ENCODE measurements around the gene SF3B1. TPM values are rescaled to one million over a fixed set of nuclear protein-coding genes. Genes with fewer than 3 reads are reported as not detected.
"Not testable (repeated sequence)": the region's sequence is repeated elsewhere in the genome, so short reads cannot be mapped to it uniquely, and the experiment has no call there.

Gene SF3B1
- total and polyA plus RNA-seq, 5 experiments from 2014 or later = 120 to 768 (median 131) TPM

- H3K9me3 Mint-ChIP-seq = no peaks in the 10 kb centered on the region
- POLR2A ChIA-PET = interaction anchor here (0.5 to 9.9 kb wide), 13 partner anchors 9 to 275 kb away, joined by 3 to 187 read pairs (median 7); partner anchors contain the start of genes ANKRD44, COQ10B, HSPD1 and HSPE1
- DNase-seq (peak in 1 of 10 donors; percentile 10), ATAC-seq (no peak)
- peaks cover 0 to 23% (median 0%) of the 10 kb centered on the region in 3 donors for H3K36me3 Mint-ChIP-seq
- H3K4me1 Mint-ChIP-seq = peaks cover 38 to 66% (median 63%) of the 10 kb centered on the region in 4 donors
- H3K4me3 Mint-ChIP-seq = peak overlapping the region; percentile 92 to 100 (median 99)
- H3K27me3 Mint-ChIP-seq = no peaks in the 10 kb centered on the region
- peak overlapping the region; percentile 100 for H3K27ac Mint-ChIP-seq
Measured at GRCh38 chr2:197433780-197434438, 919 bp downstream of the SF3B1 start.

- peaks cover 39 to 78% (median 73%) of the 10 kb centered on the region in 4 donors for H3K4me1 Mint-ChIP-seq
- not testable (repeated sequence) for DNase-seq, H3K9me3 Mint-ChIP-seq, ATAC-seq, H3K27me3 Mint-ChIP-seq
- peaks cover 0 to 30% (median 0%) of the 10 kb centered on the region in 3 donors for H3K36me3 Mint-ChIP-seq
- POLR2A ChIA-PET = interaction anchor here (1.4 to 9.9 kb wide), 3 partner anchors 20 to 83 kb away, joined by 6 to 187 read pairs (median 7); partner anchors contain the start of genes COQ10B, HSPD1, HSPE1 and MOB4
- peak overlapping the region in 8 of 10 donors; percentile 26 to 100 (median 83) for H3K27ac Mint-ChIP-seq
- peak overlapping the region; percentile 92 to 100 (median 99) for H3K4me3 Mint-ChIP-seq
Measured at GRCh38 chr2:197432527-197432926, 2.3 kb downstream of the SF3B1 start.

GRCh38 chr2:197431858-197432257, 3.0 kb downstream of the SF3B1 start:
- Mint-ChIP-seq H3K27me3 (no peaks in the 10 kb centered on the region), H3K4me1 (peaks cover 40 to 84% (median 78%) of the 10 kb centered on the region in 4 donors), H3K9me3 (no peaks in the 10 kb centered on the region), H3K4me3 (peak overlapping the region; percentile 67 to 100 (median 99)), H3K27ac (peak overlapping the region in 9 of 10 donors; percentile 26 to 95 (median 76)), H3K36me3 (peaks cover 0 to 30% (median 0%) of the 10 kb centered on the region in 3 donors)
- no peak for DNase-seq
- ATAC-seq = no peak
- POLR2A ChIA-PET = interaction anchor here (1.1 to 9.9 kb wide), 3 partner anchors 20 to 84 kb away, joined by 3 to 187 read pairs (median 6); partner anchors contain the start of genes COQ10B and MOB4

- ATAC-seq (no peak), DNase-seq (no peak)
- Mint-ChIP-seq H3K4me1 (peaks cover 43 to 93% (median 84%) of the 10 kb centered on the region in 4 donors), H3K9me3 (no peaks in the 10 kb centered on the region), H3K4me3 (peak overlapping the region in 4 of 10 donors; percentile 37 to 99 (median 88)), H3K27me3 (no peaks in the 10 kb centered on the region), H3K27ac (peak overlapping the region in 1 of 10 donors; percentile 94), H3K36me3 (peaks cover 0 to 48% (median 0%) of the 10 kb centered on the region in 3 donors)
- POLR2A ChIA-PET = no interaction called here
Measured at GRCh38 chr2:197427986-197428385, 6.8 kb downstream of the SF3B1 start.

GRCh38 chr2:197426723-197427603, 7.9 kb downstream of the SF3B1 start:
- POLR2A ChIA-PET = no interaction called here
- Mint-ChIP-seq H3K36me3 (peaks cover 0 to 58% (median 0%) of the 10 kb centered on the region in 3 donors), H3K27ac (peak overlapping the region in 9 of 10 donors; percentile 43 to 71 (median 62))

GRCh38 chr2:197425550-197425949, 9.3 kb downstream of the SF3B1 start:
- POLR2A ChIA-PET = interaction anchor here (0.6 to 2.2 kb wide), 2 partner anchors 9 to 305 kb away, joined by 3 to 11 read pairs; partner anchors contain the start of gene SF3B1
- Mint-ChIP-seq H3K9me3 (no peaks in the 10 kb centered on the region), H3K4me1 (peaks cover 28 to 79% (median 67%) of the 10 kb centered on the region in 4 donors), H3K27ac (peak overlapping the region in 9 of 10 donors; percentile 3 to 74 (median 63)), H3K36me3 (peaks cover 0 to 61% (median 0%) of the 10 kb centered on the region in 3 donors), H3K4me3 (peak overlapping the region in 9 of 10 donors; percentile 20 to 74 (median 53)), H3K27me3 (no peaks in the 10 kb centered on the region)
- DNase-seq (no peak), ATAC-seq (peak; percentile 10 to 12)

More at GRCh38 chr2:197426723-197427603, 7.9 kb downstream of the SF3B1 start:
- H3K9me3 Mint-ChIP-seq = no peaks in the 10 kb centered on the region
- peaks cover 38 to 85% (median 77%) of the 10 kb centered on the region in 4 donors for H3K4me1 Mint-ChIP-seq
- ATAC-seq (no peak), DNase-seq (no peak)
- peak overlapping the region in 9 of 10 donors; percentile 34 to 74 (median 53) for H3K4me3 Mint-ChIP-seq
- no peaks in the 10 kb centered on the region for H3K27me3 Mint-ChIP-seq

- POLR2A ChIA-PET = no interaction called here
- Mint-ChIP-seq H3K4me1 (peaks cover 18 to 62% (median 49%) of the 10 kb centered on the region in 4 donors), H3K27me3 (no peaks in the 10 kb centered on the region), H3K36me3 (peaks cover 0 to 62% (median 5%) of the 10 kb centered on the region in 3 donors), H3K4me3 (peak overlapping the region in 1 of 10 donors; percentile 9), H3K27ac (peak overlapping the region in 1 of 10 donors; percentile 31), H3K9me3 (no peaks in the 10 kb centered on the region)
- DNase-seq = no peak
- no peak for ATAC-seq
Measured at GRCh38 chr2:197423307-197423706, 11.5 kb downstream of the SF3B1 start.

- no peak for DNase-seq
- H3K4me3 Mint-ChIP-seq = no peak overlapping the region
- ATAC-seq = no peak
- POLR2A ChIA-PET = interaction anchor here (0.5 to 1.0 kb wide), 2 partner anchors 9 to 80 kb away, joined by 3 to 4 read pairs; partner anchors contain the start of genes HSPD1 and HSPE1
- no peaks in the 10 kb centered on the region for H3K27me3 Mint-ChIP-seq
- peaks cover 8 to 37% (median 23%) of the 10 kb centered on the region in 4 donors for H3K4me1 Mint-ChIP-seq
- H3K27ac Mint-ChIP-seq = peak overlapping the region in 1 of 10 donors; percentile 11
- peaks cover 0 to 92% (median 12%) of the 10 kb centered on the region in 3 donors for H3K36me3 Mint-ChIP-seq
- no peaks in the 10 kb centered on the region for H3K9me3 Mint-ChIP-seq
Measured at GRCh38 chr2:197419438-197419837, 15.4 kb downstream of the SF3B1 start.

GRCh38 chr2:197416268-197416667, 18.6 kb downstream of the SF3B1 start:
- no peak overlapping the region for H3K4me3 Mint-ChIP-seq

GRCh38 chr2:197414515-197414914, 20.3 kb downstream of the SF3B1 start:
- POLR2A ChIA-PET = interaction anchor here (1.1 kb wide), 1 partner anchor 20 kb away, joined by 3 read pairs; the partner anchor contains the start of gene SF3B1
- peak overlapping the region in 5 of 10 donors; percentile 15 to 62 (median 41) for H3K27ac Mint-ChIP-seq

More at GRCh38 chr2:197416268-197416667, 18.6 kb downstream of the SF3B1 start:
- POLR2A ChIA-PET = interaction anchor here (0.7 to 1.6 kb wide), 2 partner anchors 19 to 355 kb away, joined by 3 to 4 read pairs; partner anchors contain the start of gene SF3B1
- DNase-seq (no peak), ATAC-seq (no peak)
- Mint-ChIP-seq H3K27ac (peak overlapping the region in 1 of 10 donors; percentile 64), H3K9me3 (no peaks in the 10 kb centered on the region), H3K4me1 (peaks cover 4 to 21% (median 9%) of the 10 kb centered on the region in 4 donors), H3K27me3 (no peaks in the 10 kb centered on the region), H3K36me3 (peaks cover 0 to 90% (median 12%) of the 10 kb centered on the region in 3 donors)

GRCh38 chr2:197414039-197414438, 20.8 kb downstream of the SF3B1 start:
- H3K27ac Mint-ChIP-seq = peak overlapping the region in 4 of 10 donors; percentile 15 to 62 (median 29)
- POLR2A ChIA-PET = interaction anchor here (1.1 kb wide), 1 partner anchor 21 kb away, joined by 3 read pairs; the partner anchor contains the start of gene SF3B1
- H3K36me3 Mint-ChIP-seq = peaks cover 0 to 90% (median 13%) of the 10 kb centered on the region in 3 donors

More at GRCh38 chr2:197414515-197414914, 20.3 kb downstream of the SF3B1 start:
- Mint-ChIP-seq H3K4me1 (peaks cover 2 to 14% (median 7%) of the 10 kb centered on the region in 4 donors), H3K9me3 (no peaks in the 10 kb centered on the region), H3K27me3 (no peaks in the 10 kb centered on the region), H3K36me3 (peaks cover 0 to 90% (median 15%) of the 10 kb centered on the region in 3 donors), H3K4me3 (no peak overlapping the region)
- no peak for ATAC-seq
- DNase-seq = no peak

More at GRCh38 chr2:197414039-197414438, 20.8 kb downstream of the SF3B1 start:
- ATAC-seq = no peak
- peaks cover 0 to 13% (median 7%) of the 10 kb centered on the region in 4 donors for H3K4me1 Mint-ChIP-seq
- no peak overlapping the region for H3K4me3 Mint-ChIP-seq
- H3K9me3 Mint-ChIP-seq = no peaks in the 10 kb centered on the region
- no peaks in the 10 kb centered on the region for H3K27me3 Mint-ChIP-seq
- no peak for DNase-seq

Data from naive thymus-derived CD8-positive, alpha-beta T cell (primary cell).